ENCODE measurements around the gene CAPN6.

CAPN6 gene

DNA sequence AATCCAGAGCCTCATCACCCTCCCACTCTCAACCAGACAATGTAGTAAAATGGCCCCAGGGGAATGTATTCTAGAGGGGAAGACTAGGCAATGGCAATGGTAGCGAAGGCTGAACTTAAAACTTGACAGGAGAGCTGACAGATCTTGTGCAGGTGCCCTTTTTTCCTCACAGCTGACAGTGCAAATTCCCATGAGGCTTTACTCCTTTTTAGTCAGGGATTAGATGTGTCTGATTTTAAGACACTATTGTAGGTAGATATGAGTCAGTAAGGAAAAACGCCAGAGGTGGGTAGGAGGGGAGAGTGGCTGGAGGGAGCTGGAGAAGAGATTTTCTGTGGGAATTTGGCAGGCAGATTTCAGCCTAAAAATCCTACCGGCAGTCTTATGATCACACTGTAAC is 10.7 kb downstream of the CAPN6 start:
- H3K4me3 ChIP-seq (ENCODE audit: low read length): no peak overlapping the region
- TF ChIP-seq ZNF274 (IDR thresholded peaks at IDR 0.05; ENCODE audit: low read depth, low read length): no peak

- H3K4me3 ChIP-seq (ENCODE audit: low read length): no peak overlapping the region
- no peak for TF ChIP-seq ZNF274 (IDR thresholded peaks at IDR 0.05; ENCODE audit: low read depth, low read length)
These were observed 12.6 kb downstream of the CAPN6 start for GRCh38 chrX:111257733-111258132.

DNA sequence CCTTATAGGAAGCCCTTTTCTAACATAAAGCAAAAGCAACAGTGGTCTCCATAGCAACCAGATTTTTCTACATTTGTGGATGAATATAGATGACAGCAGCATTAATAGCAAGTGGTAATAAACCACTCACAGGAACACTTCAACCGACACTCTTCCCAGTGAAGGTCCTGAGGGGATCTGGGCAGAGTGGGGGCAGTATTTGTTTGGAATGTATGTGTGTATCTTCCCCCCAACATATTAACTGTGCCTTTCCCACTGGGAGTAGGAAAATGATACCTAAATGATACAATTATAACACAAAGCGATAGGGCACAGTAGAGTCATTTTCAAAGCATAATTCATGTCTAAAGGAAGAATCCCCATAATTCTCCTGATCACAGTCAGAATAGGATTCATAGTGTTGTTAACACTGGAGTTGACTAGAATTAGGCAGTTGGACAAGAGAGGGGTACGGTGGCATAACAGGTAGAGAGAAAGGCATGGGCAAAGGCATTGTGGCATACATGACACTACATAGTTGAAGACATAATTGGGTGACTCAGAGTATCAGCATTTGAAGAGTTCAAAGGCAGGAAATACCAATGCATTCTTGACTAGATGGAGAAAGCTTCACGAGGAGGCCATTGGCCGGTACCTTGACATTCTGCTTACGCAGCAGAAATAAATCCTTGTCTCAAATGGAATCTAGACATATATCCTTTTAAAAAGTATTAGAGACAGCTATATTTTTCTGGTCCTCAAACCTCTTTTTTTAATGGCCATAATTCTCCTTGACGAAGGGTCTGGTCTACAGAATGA is 15.2 kb downstream of the CAPN6 start:
- no peak overlapping the region for H3K4me3 ChIP-seq (ENCODE audit: low read length)
- TF ChIP-seq ZNF274 (IDR thresholded peaks at IDR 0.05; ENCODE audit: low read depth, low read length): no peak

GRCh38 chrX:111244235-111244750 is 26.0 kb downstream of the CAPN6 start:
- no peak for TF ChIP-seq ZNF274 (IDR thresholded peaks at IDR 0.05; ENCODE audit: low read depth, low read length)
- no peak overlapping the region for H3K4me3 ChIP-seq (ENCODE audit: low read length)

DNA sequence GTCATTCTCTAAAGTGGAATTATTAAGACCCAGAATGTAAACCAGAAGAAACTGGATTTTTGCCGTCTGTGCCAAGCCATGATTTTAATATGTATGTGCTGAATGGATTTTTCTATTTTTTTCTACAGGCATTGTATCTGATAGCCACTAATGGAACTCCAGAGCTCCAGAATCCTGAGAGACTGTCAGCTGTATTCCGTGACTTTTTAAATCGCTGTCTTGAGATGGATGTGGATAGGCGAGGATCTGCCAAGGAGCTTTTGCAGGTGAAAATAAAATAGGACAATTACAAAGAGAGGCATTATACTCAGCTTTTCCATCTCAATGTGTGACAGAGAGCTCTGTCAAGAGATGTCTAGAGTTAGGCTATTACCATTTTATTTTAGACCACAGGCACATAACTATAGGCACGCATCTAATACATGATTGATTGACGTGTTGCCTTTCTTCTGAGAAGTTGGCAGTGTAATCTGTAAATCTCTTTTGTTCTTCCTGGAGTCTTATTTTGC is 53.9 kb downstream of the CAPN6 start:
- no peak overlapping the region for H3K4me3 ChIP-seq (ENCODE audit: low read length)
- no peak for TF ChIP-seq ZNF274 (IDR thresholded peaks at IDR 0.05; ENCODE audit: low read depth, low read length)

DNA sequence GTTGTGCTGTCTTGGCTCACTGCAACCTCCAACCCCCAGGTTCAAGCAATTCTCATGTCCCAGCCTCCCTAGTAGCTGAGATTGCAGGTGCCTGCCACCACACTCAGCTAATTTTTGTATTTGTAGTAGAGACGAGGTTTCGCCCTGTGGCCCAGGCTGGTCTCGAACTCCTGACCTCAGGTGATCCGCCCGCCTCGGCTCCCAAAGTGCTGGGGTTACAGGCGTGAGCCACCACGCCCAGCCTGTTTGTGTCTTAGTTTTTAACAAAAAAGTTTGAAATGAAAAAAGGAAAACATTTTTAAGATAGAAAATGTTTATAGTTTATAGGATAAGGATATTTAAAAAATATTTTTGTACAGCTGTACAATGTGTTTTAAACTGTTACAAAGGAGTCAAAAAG is 62.4 kb downstream of the CAPN6 start:
- no peak for TF ChIP-seq ZNF274 (IDR thresholded peaks at IDR 0.05; ENCODE audit: low read depth, low read length)
- H3K4me3 ChIP-seq (ENCODE audit: low read length): no peak overlapping the region

DNA sequence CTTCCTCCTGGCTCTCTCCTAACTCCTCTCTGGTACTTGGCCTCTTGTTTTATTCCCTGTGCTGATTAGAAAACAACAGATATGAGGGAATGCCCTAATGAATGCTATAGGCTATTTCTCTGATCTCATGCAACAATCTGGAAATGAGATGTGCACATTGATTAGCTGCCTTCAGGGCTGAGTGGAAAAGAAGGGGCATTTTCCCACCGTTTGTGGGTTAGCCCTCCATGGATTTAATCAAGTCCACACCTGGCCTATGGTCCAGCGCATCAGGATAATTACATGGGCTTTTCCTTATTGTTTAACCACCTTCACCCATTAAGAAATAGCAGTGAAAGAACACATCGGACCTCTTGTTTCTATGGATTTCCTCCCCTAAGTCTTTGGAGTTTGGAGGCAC is 70.0 kb downstream of the CAPN6 start:
- no peak for TF ChIP-seq ZNF274 (IDR thresholded peaks at IDR 0.05; ENCODE audit: low read depth, low read length)
- no peak overlapping the region for H3K4me3 ChIP-seq (ENCODE audit: low read length)

DNA sequence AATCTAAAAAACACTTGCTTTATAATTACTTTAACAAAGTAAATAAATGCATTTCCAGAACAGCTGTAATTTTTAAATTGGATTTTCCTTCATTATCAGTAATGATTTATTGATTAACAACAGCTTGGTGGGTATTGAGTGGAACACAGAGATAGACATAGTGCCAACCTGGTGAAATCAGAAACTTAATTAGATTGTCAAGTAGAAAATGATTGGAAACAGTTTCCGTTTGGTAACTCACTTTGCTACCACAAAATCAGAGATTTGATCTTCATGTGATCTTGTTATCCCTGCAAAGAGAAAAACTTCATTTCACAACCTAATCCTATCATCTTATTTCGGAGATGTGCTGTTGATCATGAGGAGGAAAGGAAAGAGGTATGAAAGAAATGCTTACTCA is 70.8 kb downstream of the CAPN6 start:
- TF ChIP-seq ZNF274 (IDR thresholded peaks at IDR 0.05; ENCODE audit: low read depth, low read length): no peak
- no peak overlapping the region for H3K4me3 ChIP-seq (ENCODE audit: low read length)

Measured in GM08714 (cell line).